OCI-LY7 (cell line): Measurements from ENCODE around the gene HYI.

ENCODE experiments used
- EZH2phosphoT487 ChIP-seq: fragments of 200-600 bp; sonication (generic); IDR thresholded peaks from 2 replicates; pipeline ENCODE4 v1.6.1; 2018; ENCODE audit warnings: low read depth, borderline replicate concordance, mild to moderate bottlenecking, mixed run types, antibody characterized with exemption, low read length, moderate library complexity, mixed read lengths
- TF ChIP-seq, protein P1 (sequence below): fragments of 200-600 bp; sonication (generic); conservative IDR thresholded peaks from 2 replicates; pipeline ENCODE4 v1.5.1; 2014; ENCODE audit warnings: mild to moderate bottlenecking, antibody characterized with exemption, low read length, moderate library complexity, mixed read lengths

DNA sequence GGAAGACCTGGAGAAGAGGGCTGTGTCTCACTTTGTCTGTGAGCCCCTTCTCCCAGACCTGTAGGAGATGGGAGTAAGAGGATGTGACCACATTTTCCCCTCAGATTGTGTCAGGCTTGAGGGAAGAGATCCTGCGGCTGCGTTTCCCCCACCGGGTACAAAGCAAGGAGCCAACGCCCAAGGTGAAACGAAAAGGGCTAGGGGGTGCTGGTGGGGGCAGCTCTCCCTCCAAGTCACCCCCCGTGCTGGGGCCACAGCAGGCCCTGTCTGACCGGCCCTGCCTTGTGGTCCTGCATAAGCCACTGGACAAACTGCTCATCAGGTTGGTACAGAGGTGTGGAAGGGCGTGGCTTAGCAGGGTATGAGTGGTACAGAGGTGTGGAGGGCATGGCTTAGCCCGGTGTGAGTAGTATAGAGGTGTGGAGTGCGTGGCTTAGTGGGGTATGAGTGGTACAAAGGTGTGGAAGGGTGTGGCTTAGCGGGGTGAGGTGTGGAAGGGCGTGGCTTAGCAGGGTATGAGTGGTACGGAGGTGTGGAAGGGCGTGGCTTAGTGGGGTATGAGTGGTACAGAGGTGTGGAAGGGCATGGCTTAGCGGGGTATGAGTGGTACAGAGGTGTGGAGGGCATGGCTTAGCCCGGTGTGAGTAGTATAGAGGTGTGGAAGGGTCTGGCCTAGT, 30.6 kb downstream of the HYI start:
- TF ChIP-seq, protein P1, sequence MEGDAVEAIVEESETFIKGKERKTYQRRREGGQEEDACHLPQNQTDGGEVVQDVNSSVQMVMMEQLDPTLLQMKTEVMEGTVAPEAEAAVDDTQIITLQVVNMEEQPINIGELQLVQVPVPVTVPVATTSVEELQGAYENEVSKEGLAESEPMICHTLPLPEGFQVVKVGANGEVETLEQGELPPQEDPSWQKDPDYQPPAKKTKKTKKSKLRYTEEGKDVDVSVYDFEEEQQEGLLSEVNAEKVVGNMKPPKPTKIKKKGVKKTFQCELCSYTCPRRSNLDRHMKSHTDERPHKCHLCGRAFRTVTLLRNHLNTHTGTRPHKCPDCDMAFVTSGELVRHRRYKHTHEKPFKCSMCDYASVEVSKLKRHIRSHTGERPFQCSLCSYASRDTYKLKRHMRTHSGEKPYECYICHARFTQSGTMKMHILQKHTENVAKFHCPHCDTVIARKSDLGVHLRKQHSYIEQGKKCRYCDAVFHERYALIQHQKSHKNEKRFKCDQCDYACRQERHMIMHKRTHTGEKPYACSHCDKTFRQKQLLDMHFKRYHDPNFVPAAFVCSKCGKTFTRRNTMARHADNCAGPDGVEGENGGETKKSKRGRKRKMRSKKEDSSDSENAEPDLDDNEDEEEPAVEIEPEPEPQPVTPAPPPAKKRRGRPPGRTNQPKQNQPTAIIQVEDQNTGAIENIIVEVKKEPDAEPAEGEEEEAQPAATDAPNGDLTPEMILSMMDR, result no peak
- no peak for TF ChIP-seq EZH2phosphoT487
